Activated effector memory CD4-positive, alpha-beta T cell treated with anti-CD3 and anti-CD28 coated beads, Interleukin-2, amount 50 U/mL, for 16 hours (primary cell): ENCODE results near the gene LYSMD4.
"Not testable (repeated sequence)": the region's sequence is repeated elsewhere in the genome, so short reads cannot be mapped to it uniquely, and the experiment has no call there.

Experiments used
- DNase-seq: peaks from one replicate; pipeline ENCODE4 v3.0.0-alpha.2; 2020

Gene LYSMD4

GRCh38 chr15:99733268-99734039 is at the start of gene LYSMD4:
TSS of gene LYSMD4 (minus strand) at chr15:99733437. CDS start at chr15:99731999, 1,438 bp downstream.
- peak; percentile 100 for DNase-seq

- DNase-seq: not testable (repeated sequence)
These were observed 48.8 kb upstream of the LYSMD4 start for GRCh38 chr15:99782029-99782428.

GRCh38 chr15:99777144-99777543 is 43.9 kb upstream of the LYSMD4 start:
- DNase-seq: no peak

- no peak for DNase-seq
These were observed 31.3 kb upstream of the LYSMD4 start for GRCh38 chr15:99764522-99764921.

GRCh38 chr15:99763827-99764226 is 30.6 kb upstream of the LYSMD4 start:
- no peak for DNase-seq

- DNase-seq: no peak
These were observed 29.1 kb upstream of the LYSMD4 start for GRCh38 chr15:99762288-99762687.

- DNase-seq: peak; percentile 68
These were observed 22.6 kb upstream of the LYSMD4 start for GRCh38 chr15:99755692-99756409.

- DNase-seq: no peak
These were observed 19.8 kb upstream of the LYSMD4 start for GRCh38 chr15:99753066-99753465.

GRCh38 chr15:99752556-99752955 is 19.3 kb upstream of the LYSMD4 start:
- no peak for DNase-seq

GRCh38 chr15:99750326-99750725 is 17.1 kb upstream of the LYSMD4 start:
- not testable (repeated sequence) for DNase-seq

- DNase-seq: no peak
These were observed 16.1 kb upstream of the LYSMD4 start for GRCh38 chr15:99749386-99749785.

- no peak for DNase-seq
These were observed 12.3 kb upstream of the LYSMD4 start for GRCh38 chr15:99745370-99746086.

GRCh38 chr15:99744142-99744541 is 10.9 kb upstream of the LYSMD4 start:
- no peak for DNase-seq

GRCh38 chr15:99741835-99742234 is 8.6 kb upstream of the LYSMD4 start:
- DNase-seq: no peak

- DNase-seq: no peak
These were observed 5.0 kb upstream of the LYSMD4 start for GRCh38 chr15:99738021-99738847.

GRCh38 chr15:99736702-99737101 is 3.5 kb upstream of the LYSMD4 start:
- no peak for DNase-seq

- no peak for DNase-seq
These were observed 2.6 kb upstream of the LYSMD4 start for GRCh38 chr15:99735868-99736267.

GRCh38 chr15:99734575-99734974 is 1.3 kb upstream of the LYSMD4 start:
- DNase-seq: no peak

GRCh38 chr15:99734040-99734291 is 729 bp upstream of the LYSMD4 start:
- DNase-seq: not testable (repeated sequence)

GRCh38 chr15:99732751-99733267 is 428 bp downstream of the LYSMD4 start:
- DNase-seq: no peak

- DNase-seq: no peak
These were observed 1.0 kb downstream of the LYSMD4 start for GRCh38 chr15:99732124-99732750.
